SKM-1 (cell line): ENCODE results near the gene MED1.
A peak's percentile ranks its signal among the peaks of the same experiment; 100 is the strongest.
"Not testable (repeated sequence)": the region's sequence is repeated elsewhere in the genome, so short reads cannot be mapped to it uniquely, and the experiment has no call there.

Source experiments
- DNase-seq: peaks from one replicate; lab custom pipeline; 2025; ENCODE audit not compliant: unreplicated experiment; lab: John Stamatoyannopoulos, UW

Gene MED1

GRCh38 chr17:39450847-39451581 is at the start of gene MED1:
Gene MED1 (minus strand): TSS chr17:39451263. CDS start chr17:39451062, 201 bp downstream.
- peak; percentile 98 for DNase-seq

- DNase-seq: not testable (repeated sequence)
These were observed 45.9 kb upstream of the MED1 start for GRCh38 chr17:39496921-39497320.

- DNase-seq: no peak
These were observed 36.9 kb upstream of the MED1 start for GRCh38 chr17:39487946-39488345.

- not testable (repeated sequence) for DNase-seq
These were observed 36.4 kb upstream of the MED1 start for GRCh38 chr17:39487490-39487889.

GRCh38 chr17:39486242-39486641 is 35.2 kb upstream of the MED1 start:
- no peak for DNase-seq

- DNase-seq: no peak
These were observed 34.5 kb upstream of the MED1 start for GRCh38 chr17:39485555-39485954.

- no peak for DNase-seq
These were observed 33.1 kb upstream of the MED1 start for GRCh38 chr17:39484178-39484577.

- no peak for DNase-seq
These were observed 32.4 kb upstream of the MED1 start for GRCh38 chr17:39483506-39483905.

- not testable (repeated sequence) for DNase-seq
These were observed 28.6 kb upstream of the MED1 start for GRCh38 chr17:39479631-39480030.

- no peak for DNase-seq
These were observed 22.2 kb upstream of the MED1 start for GRCh38 chr17:39473310-39473709.

GRCh38 chr17:39468610-39469009 is 17.5 kb upstream of the MED1 start:
- not testable (repeated sequence) for DNase-seq

- not testable (repeated sequence) for DNase-seq
These were observed 13.6 kb upstream of the MED1 start for GRCh38 chr17:39464639-39465181.

- DNase-seq: no peak
These were observed 11.7 kb upstream of the MED1 start for GRCh38 chr17:39462631-39463375.

- no peak for DNase-seq
These were observed 11.0 kb upstream of the MED1 start for GRCh38 chr17:39461926-39462569.

- DNase-seq: peak; percentile 98
These were observed 10.3 kb upstream of the MED1 start, which contains the start of gene CDK12 for GRCh38 chr17:39461113-39461925. Gene CDK12 (plus strand): TSS chr17:39461486. CDS start chr17:39462072, 586 bp downstream.

- no peak for DNase-seq
These were observed 4.9 kb upstream of the MED1 start for GRCh38 chr17:39455919-39456318.

GRCh38 chr17:39450051-39450450 is 1.0 kb downstream of the MED1 start:
- no peak for DNase-seq

- DNase-seq: no peak
These were observed 3.5 kb downstream of the MED1 start for GRCh38 chr17:39447561-39447960.

- DNase-seq: no peak
These were observed 7.7 kb downstream of the MED1 start for GRCh38 chr17:39443326-39443725.

GRCh38 chr17:39439868-39440267 is 11.2 kb downstream of the MED1 start:
- not testable (repeated sequence) for DNase-seq

- no peak for DNase-seq
These were observed 21.5 kb downstream of the MED1 start for GRCh38 chr17:39429600-39429999.
